Breast epithelium (tissue), 4 donors: ENCODE results near the gene CACNA2D3. TPM values are rescaled to one million over a fixed set of nuclear protein-coding genes. Genes with fewer than 3 reads are reported as not detected.

Experiments
- DNase-seq, 2 donors: peaks; one replicate each; pipeline ENCODE4 v3.0.0-alpha.2; 2019; ENCODE audit warnings: low spot score in 2 of 2
- H3K27ac ChIP-seq, 2 donors: fragments of 200-600 bp; sonication (generic) in 1 of 2; one replicate each; pipeline ENCODE4 v1.5.1; 2016 to 2019; ENCODE audit warnings: mild to moderate bottlenecking in 1 of 2
- H3K27me3 ChIP-seq, 2 donors: fragments of 200-600 bp; sonication (generic) in 1 of 2; one replicate each; pipeline versions ENCODE4 v1.5.1 to v1.6.0; 2017 to 2019; ENCODE audit warnings: control low read depth in 1 of 2, mild to moderate bottlenecking in 1 of 2
- H3K36me3 ChIP-seq: fragments of 200-600 bp; one replicate; pipeline ENCODE4 v1.5.1; 2019
- H3K4me1 ChIP-seq, 2 donors: fragments of 200-600 bp; sonication (generic); one replicate each; pipeline ENCODE4 v1.5.1; 2016 to 2019; ENCODE audit warnings: control low read depth in 1 of 2
- H3K4me3 ChIP-seq, 3 donors: fragments of 200-600 bp; sonication (generic); 1 replicate in 2 of 3; 2 replicates in 1 of 3; pipeline ENCODE4 v1.5.1; 2016 to 2019; ENCODE audit warnings: mild to moderate bottlenecking in 3 of 3, moderate library complexity in 2 of 3
- H3K9me3 ChIP-seq, 2 donors: fragments of 200-600 bp; sonication (generic) in 1 of 2; one replicate each; pipeline ENCODE4 v1.5.1; 2016 to 2019; ENCODE audit warnings: control low read depth in 1 of 2
- CTCF ChIP-seq, 3 donors: fragments of 450-650 bp; IDR thresholded peaks; one replicate each; pipeline ENCODE4 v1.5.1; 2016 to 2017; ENCODE audit warnings: antibody characterized with exemption in 3 of 3, mild to moderate bottlenecking in 3 of 3, moderate library complexity in 3 of 3
- POLR2A ChIP-seq: fragments of 450-650 bp; IDR thresholded peaks from one replicate; pipeline ENCODE4 v1.6.1; 2016; ENCODE audit warnings: antibody characterized with exemption, mild to moderate bottlenecking, moderate library complexity
- POLR2AphosphoS5 ChIP-seq, 3 donors: sonication (generic); formaldehyde crosslinking; IDR thresholded peaks; one replicate each; pipeline ENCODE4 v1.6.1; 2017; ENCODE audit warnings: antibody characterized with exemption in 3 of 3
- intact Hi-C: fragments of 100-400 bp; cut with DNase I; formaldehyde crosslinking; loops from one replicate; pipeline ENCODE4 v1.15.1; 2023; ENCODE audit warnings: low total_unique reads
- total RNA-seq, 3 donors: library from RNA; depleted of rRNA; stranded (reverse); fragments of >200 nt; gene quantifications; one replicate each; pipeline ENCODE4 v1.1.0, GENCODE V29; 2016

CACNA2D3 gene
- total RNA-seq, 3 donors from 2014 or later: 0.59 to 3.4 (median 2.3) TPM

GRCh38 chr3:54349231-54349652, 226.9 kb downstream of the CACNA2D3 start:
- Histone ChIP-seq H3K27me3 (no peaks in the 10 kb centered on the region), H3K36me3 (no peaks in the 10 kb centered on the region), H3K4me3 (no peak overlapping the region), H3K27ac (no peak overlapping the region), H3K4me1 (no peaks in the 10 kb centered on the region), H3K9me3 (no peaks in the 10 kb centered on the region)
- intact Hi-C loops: loop anchor here (10.0 kb wide), 1 partner anchor 1236 kb away; no protein-coding TSS in a partner anchor
- no peak for DNase-seq
- TF ChIP-seq CTCF (IDR thresholded peaks at IDR 0.05): no peak

GRCh38 chr3:54349691-54350090, 227.3 kb downstream of the CACNA2D3 start:
- no peak for DNase-seq
- intact Hi-C loops: loop anchor here (10.0 kb wide), 1 partner anchor 1235 kb away; no protein-coding TSS in a partner anchor
- Histone ChIP-seq H3K9me3 (no peaks in the 10 kb centered on the region), H3K27me3 (no peaks in the 10 kb centered on the region), H3K4me1 (no peaks in the 10 kb centered on the region), H3K27ac (no peak overlapping the region), H3K4me3 (no peak overlapping the region), H3K36me3 (no peaks in the 10 kb centered on the region)
- no peak for TF ChIP-seq POLR2AphosphoS5 (IDR thresholded peaks at IDR 0.05)
- no peak for TF ChIP-seq CTCF (IDR thresholded peaks at IDR 0.05)
- no peak for TF ChIP-seq POLR2A

GRCh38 chr3:54353546-54353945, 231.2 kb downstream of the CACNA2D3 start:
- DNase-seq: no peak

GRCh38 chr3:54353946-54354345, 231.6 kb downstream of the CACNA2D3 start:
- intact Hi-C loops: no loop called here
- no peaks in the 10 kb centered on the region for H3K9me3 ChIP-seq
- TF ChIP-seq POLR2A (no peak), POLR2AphosphoS5 (IDR thresholded peaks at IDR 0.05) (no peak), CTCF (IDR thresholded peaks at IDR 0.05) (no peak)
- H3K4me3 ChIP-seq: no peak overlapping the region
- H3K4me1 ChIP-seq: peaks cover 0 to 7% of the 10 kb centered on the region in 2 donors
- no peaks in the 10 kb centered on the region for H3K36me3 ChIP-seq
- DNase-seq: no peak
- no peak overlapping the region for H3K27ac ChIP-seq
- H3K27me3 ChIP-seq: no peaks in the 10 kb centered on the region

More at GRCh38 chr3:54353546-54353945, 231.2 kb downstream of the CACNA2D3 start:
- TF ChIP-seq POLR2A (no peak), POLR2AphosphoS5 (IDR thresholded peaks at IDR 0.05) (no peak), CTCF (IDR thresholded peaks at IDR 0.05) (no peak)
- H3K4me3 ChIP-seq: no peak overlapping the region
- peaks cover 0 to 7% of the 10 kb centered on the region in 2 donors for H3K4me1 ChIP-seq
- H3K36me3 ChIP-seq: no peaks in the 10 kb centered on the region
- no peak overlapping the region for H3K27ac ChIP-seq
- intact Hi-C loops: no loop called here
- no peaks in the 10 kb centered on the region for H3K27me3 ChIP-seq
- H3K9me3 ChIP-seq: no peaks in the 10 kb centered on the region

- Histone ChIP-seq H3K9me3 (no peaks in the 10 kb centered on the region), H3K36me3 (no peaks in the 10 kb centered on the region), H3K4me3 (no peak overlapping the region), H3K4me1 (peaks cover 0 to 7% of the 10 kb centered on the region in 2 donors), H3K27me3 (no peaks in the 10 kb centered on the region), H3K27ac (no peak overlapping the region)
- intact Hi-C loops: no loop called here
- no peak for DNase-seq
- TF ChIP-seq CTCF (IDR thresholded peaks at IDR 0.05) (no peak), POLR2A (no peak), POLR2AphosphoS5 (IDR thresholded peaks at IDR 0.05) (no peak)
Observed at GRCh38 chr3:54355800-54356199, 233.4 kb downstream of the CACNA2D3 start.
